Karpas-422 (cell line): Measurements from ENCODE around the gene MACROD2. TPM values are rescaled to one million over a fixed set of nuclear protein-coding genes. Genes with fewer than 3 reads are reported as not detected.
A peak's percentile ranks its signal among the peaks of the same experiment; 100 is the strongest.
"Not testable (repeated sequence)": the region's sequence is repeated elsewhere in the genome, so short reads cannot be mapped to it uniquely, and the experiment has no call there.

Source experiments
- DNase-seq: peaks from one replicate; pipeline ENCODE4 v3.0.0-alpha.2; 2015
- H2AFZ ChIP-seq: fragments of 200-600 bp; sonication (generic); 2 replicates; pipeline ENCODE4 v1.6.1; 2014; ENCODE audit warnings: antibody characterized with exemption, low read length, mixed read lengths
- H3K27ac ChIP-seq: fragments of 200-600 bp; sonication (generic); 2 replicates; pipeline ENCODE4 v1.5.1; 2014; ENCODE audit warnings: mild to moderate bottlenecking, low read length, moderate library complexity
- H3K27me3 ChIP-seq: fragments of 200-600 bp; sonication (generic); 2 replicates; pipeline ENCODE4 v1.6.1; 2014; ENCODE audit warnings: low read length, mixed read lengths
- H3K36me3 ChIP-seq: fragments of 200-600 bp; sonication (generic); 2 replicates; pipeline ENCODE4 v1.6.1; 2014; ENCODE audit warnings: low read length, mixed read lengths; ENCODE audit not compliant: insufficient read depth
- H3K4me1 ChIP-seq: fragments of 200-600 bp; sonication (generic); 2 replicates; pipeline ENCODE4 v1.6.1; 2014; ENCODE audit warnings: mild to moderate bottlenecking, low read length, mixed read lengths
- H3K4me2 ChIP-seq: fragments of 200-600 bp; sonication (generic); 2 replicates; pipeline ENCODE4 v1.6.1; 2014; ENCODE audit warnings: low read length, low read depth, mild to moderate bottlenecking; ENCODE audit not compliant: poor library complexity, severe bottlenecking
- H3K4me3 ChIP-seq: fragments of 200-600 bp; sonication (generic); 2 replicates; pipeline ENCODE4 v1.5.1; 2014; ENCODE audit warnings: mild to moderate bottlenecking, antibody characterized with exemption, low read length, mixed read lengths
- H3K79me2 ChIP-seq: fragments of 200-600 bp; sonication (generic); 2 replicates; pipeline ENCODE4 v1.6.1; 2014; ENCODE audit warnings: mild to moderate bottlenecking, low read length, mixed read lengths
- H3K9ac ChIP-seq: fragments of 200-600 bp; sonication (generic); 2 replicates; pipeline ENCODE4 v1.6.0; 2014; ENCODE audit warnings: low read length
- H3K9me2 ChIP-seq: fragments of 200-600 bp; sonication (generic), shearing (Covaris generic); replicated peaks from 2 replicates; pipeline ENCODE4 v1.6.0; 2014; ENCODE audit warnings: mild to moderate bottlenecking, low read length, moderate library complexity; ENCODE audit not compliant: insufficient read depth
- H3K9me3 ChIP-seq: fragments of 300-700, 200-600 bp; sonication (generic); 2 replicates; pipeline ENCODE4 v1.6.1; 2014; ENCODE audit warnings: low read length, mixed read lengths
- H4K20me1 ChIP-seq: fragments of 200-600 bp; sonication (generic); 2 replicates; pipeline ENCODE4 v1.6.1; 2014; ENCODE audit warnings: mild to moderate bottlenecking, antibody characterized with exemption, low read length, low read depth; ENCODE audit not compliant: insufficient read depth
- total RNA-seq: library from RNA; depleted of rRNA; stranded (reverse); fragments of >200 nt; shearing (Covaris generic); gene quantifications from 2 replicates; pipeline ENCODE4 v1.2.3, GENCODE V29; 2014; ENCODE audit warnings: low replicate concordance

MACROD2 gene
- total RNA-seq, 1 experiment from 2014 or later = 0.15 TPM

GRCh38 chr20:15802020-15802419, 1806.7 kb downstream of the MACROD2 start:
- H3K9me3 ChIP-seq = no peaks in the 10 kb centered on the region
- H3K36me3 ChIP-seq = no peaks in the 10 kb centered on the region
- no peaks in the 10 kb centered on the region for H3K27me3 ChIP-seq
- no peak overlapping the region for H3K4me3 ChIP-seq
- H2AFZ ChIP-seq = no peak overlapping the region
- H3K4me2 ChIP-seq = no peak overlapping the region
- H3K27ac ChIP-seq = no peak overlapping the region
- DNase-seq = no peak
- no peaks in the 10 kb centered on the region for H3K79me2 ChIP-seq
- no peaks in the 10 kb centered on the region for H3K9me2 ChIP-seq
- H3K4me1 ChIP-seq = no peaks in the 10 kb centered on the region
- H3K9ac ChIP-seq = no peak overlapping the region
- no peaks in the 10 kb centered on the region for H4K20me1 ChIP-seq

DNA sequence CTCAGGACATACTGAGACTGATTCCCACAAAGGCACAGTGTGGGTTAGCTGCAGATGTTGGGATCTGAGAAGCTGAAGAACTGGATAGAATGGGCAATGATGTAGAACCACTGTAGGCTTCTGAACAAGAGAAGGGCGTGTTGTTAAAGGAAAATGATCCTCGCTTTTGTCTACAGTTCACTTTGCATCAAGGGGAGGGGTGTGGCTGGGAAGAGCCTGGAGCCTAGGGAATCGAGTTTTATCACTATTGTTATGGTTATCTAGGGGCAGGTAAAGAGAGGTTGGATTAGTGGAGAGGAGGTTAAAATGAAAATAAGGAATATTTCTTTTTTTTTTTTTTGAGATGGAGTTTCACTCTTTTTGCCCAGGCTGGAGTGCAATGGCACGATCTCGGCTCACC, 1809.8 kb downstream of the MACROD2 start:
- peaks cover 10% of the 10 kb centered on the region for H3K4me1 ChIP-seq
- H3K9ac ChIP-seq = no peak overlapping the region

GRCh38 chr20:15806105-15806504, 1810.8 kb downstream of the MACROD2 start:
- Histone ChIP-seq H3K27me3 (no peaks in the 10 kb centered on the region), H3K36me3 (no peaks in the 10 kb centered on the region), H3K27ac (no peak overlapping the region), H3K9me3 (no peaks in the 10 kb centered on the region), H3K79me2 (no peaks in the 10 kb centered on the region), H3K4me3 (no peak overlapping the region), H3K9me2 (no peaks in the 10 kb centered on the region), H4K20me1 (no peaks in the 10 kb centered on the region), H3K4me2 (no peak overlapping the region), H3K4me1 (peaks cover 10% of the 10 kb centered on the region), H3K9ac (no peak overlapping the region), H2AFZ (no peak overlapping the region)
- no peak for DNase-seq

More for the DNA sequence above, 1809.8 kb downstream of the MACROD2 start:
- no peak for DNase-seq
- H3K9me3 ChIP-seq = no peaks in the 10 kb centered on the region
- no peaks in the 10 kb centered on the region for H3K27me3 ChIP-seq
- H3K36me3 ChIP-seq = no peaks in the 10 kb centered on the region
- no peak overlapping the region for H3K4me3 ChIP-seq
- no peak overlapping the region for H3K4me2 ChIP-seq
- H3K9me2 ChIP-seq = no peaks in the 10 kb centered on the region
- no peaks in the 10 kb centered on the region for H4K20me1 ChIP-seq
- H3K79me2 ChIP-seq = no peaks in the 10 kb centered on the region
- no peak overlapping the region for H2AFZ ChIP-seq
- no peak overlapping the region for H3K27ac ChIP-seq

- Histone ChIP-seq H2AFZ (0 out of 2 replicates have a peak overlapping the region, but pooled peaks have one; percentile 37), H3K9me2 (no peaks in the 10 kb centered on the region), H3K27ac (no peak overlapping the region), H3K36me3 (no peaks in the 10 kb centered on the region), H3K4me1 (peaks cover 14% of the 10 kb centered on the region), H3K9ac (no peak overlapping the region), H3K4me3 (no peak overlapping the region), H4K20me1 (no peaks in the 10 kb centered on the region), H3K27me3 (no peaks in the 10 kb centered on the region), H3K9me3 (no peaks in the 10 kb centered on the region), H3K4me2 (no peak overlapping the region), H3K79me2 (no peaks in the 10 kb centered on the region)
- DNase-seq = no peak
These were observed 1812.0 kb downstream of the MACROD2 start for GRCh38 chr20:15807271-15807670.

GRCh38 chr20:15807771-15808170, 1812.5 kb downstream of the MACROD2 start:
- peak; percentile 65 for DNase-seq
- not testable (repeated sequence) for H3K79me2 ChIP-seq, H3K9ac ChIP-seq, H3K9me3 ChIP-seq, H3K36me3 ChIP-seq, H3K27me3 ChIP-seq, H3K9me2 ChIP-seq, H2AFZ ChIP-seq, H3K27ac ChIP-seq, H4K20me1 ChIP-seq, H3K4me3 ChIP-seq, H3K4me2 ChIP-seq
- H3K4me1 ChIP-seq = peaks cover 14% of the 10 kb centered on the region

- no peaks in the 10 kb centered on the region for H3K27me3 ChIP-seq
- no peaks in the 10 kb centered on the region for H3K9me3 ChIP-seq
- no peak overlapping the region for H3K9ac ChIP-seq
These were observed 1816.6 kb downstream of the MACROD2 start for GRCh38 chr20:15811951-15812350.

GRCh38 chr20:15812696-15813095, 1817.4 kb downstream of the MACROD2 start:
- no peak overlapping the region for H3K4me3 ChIP-seq
- no peak overlapping the region for H3K9ac ChIP-seq
- DNase-seq = no peak
- no peak overlapping the region for H2AFZ ChIP-seq
- H3K27ac ChIP-seq = no peak overlapping the region
- H3K36me3 ChIP-seq = no peaks in the 10 kb centered on the region
- H3K4me2 ChIP-seq = no peak overlapping the region
- no peaks in the 10 kb centered on the region for H3K79me2 ChIP-seq
- no peaks in the 10 kb centered on the region for H3K27me3 ChIP-seq
- H3K4me1 ChIP-seq = peaks cover 9% of the 10 kb centered on the region
- H3K9me3 ChIP-seq = no peaks in the 10 kb centered on the region
- no peaks in the 10 kb centered on the region for H3K9me2 ChIP-seq
- H4K20me1 ChIP-seq = no peaks in the 10 kb centered on the region

More at GRCh38 chr20:15811951-15812350, 1816.6 kb downstream of the MACROD2 start:
- Histone ChIP-seq H3K79me2 (no peaks in the 10 kb centered on the region), H3K27ac (no peak overlapping the region), H3K9me2 (no peaks in the 10 kb centered on the region), H4K20me1 (no peaks in the 10 kb centered on the region), H3K4me1 (peaks cover 14% of the 10 kb centered on the region), H3K4me2 (no peak overlapping the region), H2AFZ (no peak overlapping the region), H3K4me3 (no peak overlapping the region), H3K36me3 (no peaks in the 10 kb centered on the region)
- DNase-seq = no peak

GRCh38 chr20:15814360-15814759, 1819.0 kb downstream of the MACROD2 start:
- H4K20me1 ChIP-seq = no peaks in the 10 kb centered on the region
- H3K4me1 ChIP-seq = peaks cover 7% of the 10 kb centered on the region
- no peak overlapping the region for H3K9ac ChIP-seq
- DNase-seq = no peak
- H3K9me2 ChIP-seq = no peaks in the 10 kb centered on the region
- H3K36me3 ChIP-seq = no peaks in the 10 kb centered on the region
- no peak overlapping the region for H3K27ac ChIP-seq
- no peaks in the 10 kb centered on the region for H3K9me3 ChIP-seq
- no peaks in the 10 kb centered on the region for H3K79me2 ChIP-seq
- H2AFZ ChIP-seq = no peak overlapping the region
- H3K4me3 ChIP-seq = no peak overlapping the region
- no peaks in the 10 kb centered on the region for H3K27me3 ChIP-seq
- no peak overlapping the region for H3K4me2 ChIP-seq

- no peak overlapping the region for H3K4me3 ChIP-seq
- H3K36me3 ChIP-seq = no peaks in the 10 kb centered on the region
- H3K9me3 ChIP-seq = no peaks in the 10 kb centered on the region
- no peak overlapping the region for H2AFZ ChIP-seq
- H3K9ac ChIP-seq = no peak overlapping the region
- H3K27me3 ChIP-seq = no peaks in the 10 kb centered on the region
- H3K4me2 ChIP-seq = no peak overlapping the region
- no peaks in the 10 kb centered on the region for H3K9me2 ChIP-seq
- H3K4me1 ChIP-seq = peaks cover 7% of the 10 kb centered on the region
- no peak overlapping the region for H3K27ac ChIP-seq
- H4K20me1 ChIP-seq = no peaks in the 10 kb centered on the region
- H3K79me2 ChIP-seq = no peaks in the 10 kb centered on the region
- no peak for DNase-seq
These were observed 1819.6 kb downstream of the MACROD2 start for GRCh38 chr20:15814911-15815310.
